DND-41 (cell line): ENCODE data around the gene DIS3L2.

Experiments used
- ATAC-seq: fragments of 200-7000 bp; cut with Tn5 transposase; 3 replicates; pipeline ENCODE4 v1.9.1; 2021; ENCODE audit warnings: low read depth; ENCODE audit not compliant: insufficient read depth
- DNase-seq: peaks from one replicate; pipeline ENCODE4 v3.0.0-alpha.2; 2020
- H2AFZ ChIP-seq: 2 replicates; pipeline ENCODE4 v1.6.0; 2012; ENCODE audit warnings: low read depth, low read length
- H3K27ac ChIP-seq: 2 replicates; pipeline ENCODE4 v1.5.1; 2012; ENCODE audit warnings: low read length, inconsistent platforms
- H3K27me3 ChIP-seq: fragments of 200-600 bp; sonication (generic); 2 replicates; pipeline ENCODE4 v1.6.0; 2012; ENCODE audit warnings: low read length, mild to moderate bottlenecking, inconsistent platforms; ENCODE audit not compliant: insufficient read depth, poor library complexity
- H3K36me3 ChIP-seq: 2 replicates; pipeline ENCODE4 v1.5.1; 2012; ENCODE audit warnings: low read length, inconsistent platforms; ENCODE audit not compliant: insufficient read depth
- H3K4me1 ChIP-seq: 2 replicates; pipeline ENCODE4 v1.5.1; 2012; ENCODE audit warnings: mild to moderate bottlenecking, low read length; ENCODE audit not compliant: insufficient read depth
- H3K4me2 ChIP-seq: 2 replicates; pipeline ENCODE4 v1.6.0; 2012; ENCODE audit warnings: mild to moderate bottlenecking, moderate library complexity, low read length, inconsistent platforms; ENCODE audit not compliant: insufficient read depth
- H3K4me3 ChIP-seq, 2 experiments: fragments of 200-600 bp in 1 of 2; shearing (Covaris generic) in 1 of 2; 2 replicates each; pipeline ENCODE4 v1.5.1; 2012 to 2016; ENCODE audit warnings: inconsistent platforms in 2 of 2, low read length in 2 of 2, mild to moderate bottlenecking in 2 of 2, low read depth in 1 of 2, moderate library complexity in 1 of 2
- H3K79me2 ChIP-seq: 2 replicates; pipeline ENCODE4 v1.6.0; 2012; ENCODE audit warnings: low read length, inconsistent platforms; ENCODE audit not compliant: insufficient read depth
- H3K9ac ChIP-seq: 2 replicates; pipeline ENCODE4 v1.6.0; 2012; ENCODE audit warnings: low read depth, mild to moderate bottlenecking, inconsistent platforms, low read length, moderate library complexity
- H3K9me3 ChIP-seq: 2 replicates; pipeline ENCODE4 v1.5.1; 2012; ENCODE audit warnings: low read length, moderate library complexity, mild to moderate bottlenecking, inconsistent platforms; ENCODE audit not compliant: insufficient read depth, severe bottlenecking
- H4K20me1 ChIP-seq: 2 replicates; pipeline ENCODE4 v1.6.0; 2012; ENCODE audit warnings: low read length; ENCODE audit not compliant: insufficient read depth
- EZH2 ChIP-seq: IDR thresholded peaks from 3 replicates; pipeline ENCODE4 v1.6.1; 2012; ENCODE audit warnings: borderline replicate concordance, low read depth, mild to moderate bottlenecking, moderate library complexity, low read length, inconsistent platforms; ENCODE audit not compliant: severe bottlenecking
- TF ChIP-seq, protein P1 (sequence below): IDR thresholded peaks from 2 replicates; pipeline ENCODE4 v1.5.1; 2012; ENCODE audit warnings: borderline replicate concordance, low read length, moderate library complexity, mild to moderate bottlenecking; ENCODE audit not compliant: poor library complexity, severe bottlenecking; ENCODE audit errors: extremely low read depth

Gene DIS3L2

DNA sequence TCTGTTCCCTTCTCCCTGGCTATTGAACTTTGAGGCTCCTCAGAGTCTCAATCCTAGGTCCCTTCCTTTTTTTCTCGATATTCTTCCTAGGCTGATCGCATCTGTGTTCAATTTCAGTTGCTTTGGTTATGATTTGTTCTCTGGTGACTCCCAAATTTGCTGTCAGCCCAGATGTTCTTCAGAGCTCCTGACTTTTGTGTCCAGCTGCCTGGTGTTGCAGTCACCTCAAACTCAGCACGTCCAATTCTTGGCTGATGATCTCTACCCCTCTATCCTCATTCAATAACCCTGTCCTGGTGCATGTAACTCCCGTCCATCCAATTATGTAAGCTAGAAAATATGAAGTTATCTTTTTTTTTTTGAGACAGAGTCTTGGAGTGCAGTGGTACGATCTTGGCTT lies 31.4 kb downstream of the DIS3L2 start:
- ATAC-seq (no peak), DNase-seq (no peak)
- H3K27ac ChIP-seq, result no peak overlapping the region
- H3K9ac ChIP-seq, result no peak overlapping the region
- H2AFZ ChIP-seq, result no peak overlapping the region
- H4K20me1 ChIP-seq, result peaks cover 28% of the 10 kb centered on the region; the same call in 1 of the 2 replicates
- no peaks in the 10 kb centered on the region for H3K4me1 ChIP-seq
- H3K4me2 ChIP-seq, result no peak overlapping the region
- H3K4me3 ChIP-seq, result no peak overlapping the region
- H3K36me3 ChIP-seq, result no peaks in the 10 kb centered on the region
- TF ChIP-seq EZH2, result no peak
- TF ChIP-seq, protein P1, sequence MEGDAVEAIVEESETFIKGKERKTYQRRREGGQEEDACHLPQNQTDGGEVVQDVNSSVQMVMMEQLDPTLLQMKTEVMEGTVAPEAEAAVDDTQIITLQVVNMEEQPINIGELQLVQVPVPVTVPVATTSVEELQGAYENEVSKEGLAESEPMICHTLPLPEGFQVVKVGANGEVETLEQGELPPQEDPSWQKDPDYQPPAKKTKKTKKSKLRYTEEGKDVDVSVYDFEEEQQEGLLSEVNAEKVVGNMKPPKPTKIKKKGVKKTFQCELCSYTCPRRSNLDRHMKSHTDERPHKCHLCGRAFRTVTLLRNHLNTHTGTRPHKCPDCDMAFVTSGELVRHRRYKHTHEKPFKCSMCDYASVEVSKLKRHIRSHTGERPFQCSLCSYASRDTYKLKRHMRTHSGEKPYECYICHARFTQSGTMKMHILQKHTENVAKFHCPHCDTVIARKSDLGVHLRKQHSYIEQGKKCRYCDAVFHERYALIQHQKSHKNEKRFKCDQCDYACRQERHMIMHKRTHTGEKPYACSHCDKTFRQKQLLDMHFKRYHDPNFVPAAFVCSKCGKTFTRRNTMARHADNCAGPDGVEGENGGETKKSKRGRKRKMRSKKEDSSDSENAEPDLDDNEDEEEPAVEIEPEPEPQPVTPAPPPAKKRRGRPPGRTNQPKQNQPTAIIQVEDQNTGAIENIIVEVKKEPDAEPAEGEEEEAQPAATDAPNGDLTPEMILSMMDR, result no peak
- H3K9me3 ChIP-seq, result no peaks in the 10 kb centered on the region
- H3K27me3 ChIP-seq, result no peaks in the 10 kb centered on the region
- H3K79me2 ChIP-seq, result peaks cover 64% of the 10 kb centered on the region

DNA sequence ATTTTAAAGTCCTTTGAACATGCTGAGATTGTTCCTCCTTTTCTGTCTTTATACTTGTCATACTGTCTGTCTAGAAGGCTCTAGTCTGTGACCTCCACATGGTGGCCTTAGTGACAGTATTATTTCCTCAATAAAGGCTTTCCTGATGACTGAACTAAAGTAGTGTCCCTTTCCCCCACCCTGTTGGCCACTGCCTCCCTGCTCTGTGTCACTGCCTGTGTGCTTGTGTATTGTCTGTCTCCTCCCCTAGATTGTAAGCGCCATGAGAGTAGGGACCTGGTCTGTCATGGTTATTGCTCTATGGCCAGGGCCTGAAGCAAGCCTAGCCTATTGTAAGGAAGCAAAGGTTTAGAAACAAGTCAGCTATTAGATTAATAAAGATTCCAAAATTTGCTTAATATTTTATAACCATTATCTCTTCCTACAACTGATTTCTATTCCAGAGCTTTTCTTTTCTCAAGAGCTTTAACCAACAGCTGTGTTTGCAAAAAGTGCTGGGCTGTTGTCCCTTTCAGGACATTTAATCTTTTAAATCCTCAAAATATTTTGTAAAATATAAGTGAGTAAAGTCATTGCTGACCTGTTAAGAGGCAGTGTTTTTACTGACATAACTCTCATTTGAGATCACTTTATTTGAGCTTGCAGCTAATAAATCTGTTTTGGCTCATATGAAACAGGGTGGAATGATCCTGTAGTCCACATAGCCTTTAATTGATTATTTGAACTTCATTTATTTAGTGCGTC lies 35.5 kb downstream of the DIS3L2 start:
- ATAC-seq, result no peak
- no peak for DNase-seq
- Histone ChIP-seq H3K27ac (no peak overlapping the region), H3K79me2 (peaks cover 48% of the 10 kb centered on the region), H3K9ac (no peak overlapping the region), H2AFZ (no peak overlapping the region), H4K20me1 (peaks cover 16% of the 10 kb centered on the region; the same call in 1 of the 2 replicates), H3K36me3 (no peaks in the 10 kb centered on the region), H3K4me3 (no peak overlapping the region), H3K4me2 (no peak overlapping the region), H3K9me3 (no peaks in the 10 kb centered on the region), H3K27me3 (no peaks in the 10 kb centered on the region), H3K4me1 (no peaks in the 10 kb centered on the region)
- TF ChIP-seq, protein P1, result no peak
- no peak for TF ChIP-seq EZH2

DNA sequence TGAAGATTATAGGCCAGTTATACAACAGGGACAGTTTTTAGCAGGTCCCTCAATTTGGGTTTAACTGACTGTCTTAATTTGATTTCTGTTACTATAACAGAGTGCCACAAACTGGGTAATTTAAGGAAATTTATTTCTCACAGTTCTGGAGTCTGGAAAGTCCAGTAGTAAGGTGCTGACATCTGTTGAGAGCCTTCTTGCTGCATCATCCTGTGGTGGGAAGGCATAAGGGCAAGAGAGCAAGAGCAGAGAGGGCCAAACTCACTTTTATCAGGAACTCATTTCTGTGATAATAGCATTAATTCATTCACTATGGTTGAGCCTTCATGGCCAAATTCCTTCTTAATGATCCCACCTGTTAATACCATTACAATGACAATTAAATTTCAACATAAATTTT lies 36.5 kb downstream of the DIS3L2 start:
- Histone ChIP-seq H3K27me3 (no peaks in the 10 kb centered on the region), H4K20me1 (peaks cover 12% of the 10 kb centered on the region; the same call in 1 of the 2 replicates), H2AFZ (no peak overlapping the region), H3K36me3 (no peaks in the 10 kb centered on the region), H3K9me3 (no peaks in the 10 kb centered on the region), H3K9ac (no peak overlapping the region), H3K4me3 (no peak overlapping the region), H3K4me1 (no peaks in the 10 kb centered on the region), H3K27ac (no peak overlapping the region), H3K4me2 (no peak overlapping the region), H3K79me2 (peaks cover 52% of the 10 kb centered on the region)
- ATAC-seq (no peak), DNase-seq (no peak)
- TF ChIP-seq, protein P1, result no peak
- TF ChIP-seq EZH2, result no peak
